ENCODE data around the gene CHTF18.
"Not testable (repeated sequence)": the region's sequence is repeated elsewhere in the genome, so short reads cannot be mapped to it uniquely, and the experiment has no call there.

CHTF18 gene

DNA sequence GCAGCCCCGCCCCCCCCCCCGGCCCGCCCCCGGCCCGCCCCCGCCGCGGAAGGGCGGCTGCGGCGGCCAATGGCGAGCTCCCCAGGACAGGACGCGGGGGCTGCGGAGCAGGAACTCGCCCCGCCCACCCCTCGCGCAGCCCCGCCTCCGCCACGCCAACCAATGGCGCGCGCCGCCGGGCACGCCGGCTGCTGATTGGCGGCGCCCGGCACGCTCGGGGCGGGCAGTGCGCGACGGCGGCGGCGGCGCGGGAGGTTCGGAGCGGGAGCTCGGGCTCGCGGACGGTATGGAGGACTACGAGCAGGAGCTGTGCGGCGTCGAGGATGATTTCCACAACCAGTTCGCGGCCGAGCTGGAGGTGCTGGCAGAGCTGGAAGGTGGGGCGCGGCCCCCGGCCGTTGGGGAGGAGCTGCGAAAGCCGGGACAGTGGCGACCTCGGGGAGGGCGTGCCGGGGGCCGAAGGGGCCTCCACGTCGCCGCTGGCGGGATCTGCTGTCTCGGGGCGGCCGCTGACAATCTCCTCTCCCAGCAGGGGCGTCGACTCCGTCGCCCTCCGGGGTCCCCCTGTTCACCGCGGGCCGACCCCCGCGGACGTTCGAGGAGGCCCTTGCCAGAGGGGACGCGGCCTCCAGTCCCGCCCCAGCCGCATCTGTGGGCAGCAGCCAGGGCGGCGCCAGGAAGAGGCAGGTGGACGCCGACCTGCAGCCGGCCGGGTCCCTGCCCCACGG, at the start of gene CHTF18:
Gene CHTF18 (plus strand): TSS at position 222 of the 728 bp plus-strand sequence. CDS start 65 bp downstream, at position 287.
- peak; percentile 77 for DNase-seq (ENCODE audit: extremely low read depth, low read depth)
- TF ChIP-seq, protein P1, sequence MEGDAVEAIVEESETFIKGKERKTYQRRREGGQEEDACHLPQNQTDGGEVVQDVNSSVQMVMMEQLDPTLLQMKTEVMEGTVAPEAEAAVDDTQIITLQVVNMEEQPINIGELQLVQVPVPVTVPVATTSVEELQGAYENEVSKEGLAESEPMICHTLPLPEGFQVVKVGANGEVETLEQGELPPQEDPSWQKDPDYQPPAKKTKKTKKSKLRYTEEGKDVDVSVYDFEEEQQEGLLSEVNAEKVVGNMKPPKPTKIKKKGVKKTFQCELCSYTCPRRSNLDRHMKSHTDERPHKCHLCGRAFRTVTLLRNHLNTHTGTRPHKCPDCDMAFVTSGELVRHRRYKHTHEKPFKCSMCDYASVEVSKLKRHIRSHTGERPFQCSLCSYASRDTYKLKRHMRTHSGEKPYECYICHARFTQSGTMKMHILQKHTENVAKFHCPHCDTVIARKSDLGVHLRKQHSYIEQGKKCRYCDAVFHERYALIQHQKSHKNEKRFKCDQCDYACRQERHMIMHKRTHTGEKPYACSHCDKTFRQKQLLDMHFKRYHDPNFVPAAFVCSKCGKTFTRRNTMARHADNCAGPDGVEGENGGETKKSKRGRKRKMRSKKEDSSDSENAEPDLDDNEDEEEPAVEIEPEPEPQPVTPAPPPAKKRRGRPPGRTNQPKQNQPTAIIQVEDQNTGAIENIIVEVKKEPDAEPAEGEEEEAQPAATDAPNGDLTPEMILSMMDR (IDR thresholded peaks at IDR 0.05; ENCODE audit: low read depth, low read length): no peak

DNA sequence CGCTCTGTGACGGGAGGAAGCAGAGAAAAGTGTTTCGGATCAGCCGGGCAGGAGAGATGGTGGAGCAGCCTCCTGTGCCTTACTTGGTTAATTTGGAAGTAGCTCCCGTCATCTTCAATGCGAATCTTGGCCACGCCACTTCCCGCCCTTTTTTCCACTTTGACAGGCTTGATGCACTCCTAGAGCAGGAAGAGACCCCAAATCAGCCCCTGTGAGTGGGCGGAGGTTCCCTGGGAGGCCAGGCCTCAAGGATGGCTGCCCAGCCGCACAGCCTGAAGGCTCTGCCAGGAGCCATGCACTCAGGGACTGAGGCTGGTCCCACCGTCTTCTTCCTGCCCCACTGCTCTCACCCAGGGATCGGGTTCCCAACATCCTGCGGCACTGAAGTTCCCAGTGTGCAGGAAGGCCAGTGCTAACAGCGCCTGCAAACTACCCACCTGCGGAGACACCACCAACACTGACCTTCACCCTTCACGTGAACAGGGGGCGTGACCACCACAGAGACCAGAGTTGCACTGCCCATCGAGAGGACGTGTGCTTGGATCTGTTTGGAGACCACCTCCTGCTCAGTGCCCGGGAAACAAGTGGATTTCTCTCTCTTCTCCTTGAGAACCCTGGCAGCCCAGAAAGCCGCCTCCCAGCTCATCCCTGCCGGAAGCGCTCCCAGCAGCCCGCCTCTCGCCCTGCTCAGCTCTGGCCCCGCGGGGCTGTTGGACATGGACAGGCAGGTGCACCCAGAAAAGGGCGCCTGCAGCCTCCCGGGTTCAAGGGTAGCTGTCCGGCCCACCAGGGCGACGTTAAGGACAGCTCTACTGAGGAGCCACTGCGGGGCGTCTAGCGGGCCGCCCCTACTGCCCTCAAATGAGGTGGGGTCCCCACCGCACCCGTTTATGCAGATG, 48.6 kb upstream of the CHTF18 start:
- DNase-seq (ENCODE audit: extremely low read depth, low read depth): no peak
- TF ChIP-seq, protein P1 (IDR thresholded peaks at IDR 0.05; ENCODE audit: low read depth, low read length): no peak

DNA sequence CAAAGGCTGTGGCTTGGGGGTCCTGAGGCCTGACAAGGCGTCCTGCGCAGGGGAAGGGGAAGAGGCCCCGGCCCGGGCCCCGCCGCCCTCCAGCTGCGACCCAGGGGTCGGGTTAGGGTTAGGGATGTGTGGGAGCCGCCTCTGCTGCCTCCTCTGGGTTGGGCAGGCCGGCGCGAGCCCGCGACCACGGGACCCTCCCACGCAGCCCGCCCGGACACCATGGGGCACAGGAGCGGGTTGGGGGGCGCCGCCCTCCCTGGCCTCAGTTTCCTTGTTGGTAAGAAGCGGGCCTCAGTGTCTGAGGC, 48.0 kb upstream of the CHTF18 start:
- TF ChIP-seq, protein P1 (IDR thresholded peaks at IDR 0.05; ENCODE audit: low read depth, low read length): no peak
- DNase-seq (ENCODE audit: extremely low read depth, low read depth): no peak

DNA sequence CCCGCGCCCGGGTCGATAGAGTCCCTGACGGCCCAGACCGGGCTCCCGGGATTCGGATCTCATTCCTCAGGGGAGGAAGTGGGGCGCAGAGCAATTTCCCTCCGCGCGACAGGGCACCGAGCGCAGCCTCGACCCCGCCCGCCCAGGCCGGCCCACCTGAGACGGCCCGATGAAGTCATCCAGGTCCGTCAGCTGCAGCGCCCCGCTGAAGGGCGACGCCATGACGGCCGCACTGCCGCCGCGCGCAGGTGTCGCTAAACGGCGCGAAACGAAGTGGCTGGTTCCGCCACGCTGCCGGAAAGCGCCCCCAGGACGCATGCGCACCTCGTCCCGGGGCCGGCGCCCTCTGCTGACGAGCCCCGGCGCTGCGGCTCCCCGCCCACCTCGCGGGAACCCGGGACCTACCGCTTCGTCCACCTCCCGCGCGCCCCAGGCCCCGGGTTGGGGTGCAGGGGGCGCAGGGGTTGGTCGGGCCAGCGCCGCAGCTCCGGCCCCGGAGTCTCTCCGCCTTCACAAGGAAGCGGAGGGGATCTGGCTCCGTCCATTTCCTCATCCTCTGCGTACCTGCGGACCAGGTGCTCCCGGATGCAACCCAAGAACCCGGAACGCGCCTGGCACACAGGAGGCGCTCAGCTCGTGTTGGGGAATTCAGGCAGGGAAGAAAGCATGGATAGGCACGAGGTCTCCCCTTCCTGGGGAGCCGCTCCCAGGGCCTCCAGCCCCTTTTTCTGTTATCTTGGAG, 47.5 kb upstream of the CHTF18 start, which contains the start of gene CIAO3:
Gene CIAO3 (minus strand): TSS at position 234 of the 742 bp plus-strand sequence. CDS start 12 bp downstream, at position 222.
- DNase-seq (ENCODE audit: extremely low read depth, low read depth): peak; percentile 69
- TF ChIP-seq, protein P1 (IDR thresholded peaks at IDR 0.05; ENCODE audit: low read depth, low read length): peak; percentile 60

DNA sequence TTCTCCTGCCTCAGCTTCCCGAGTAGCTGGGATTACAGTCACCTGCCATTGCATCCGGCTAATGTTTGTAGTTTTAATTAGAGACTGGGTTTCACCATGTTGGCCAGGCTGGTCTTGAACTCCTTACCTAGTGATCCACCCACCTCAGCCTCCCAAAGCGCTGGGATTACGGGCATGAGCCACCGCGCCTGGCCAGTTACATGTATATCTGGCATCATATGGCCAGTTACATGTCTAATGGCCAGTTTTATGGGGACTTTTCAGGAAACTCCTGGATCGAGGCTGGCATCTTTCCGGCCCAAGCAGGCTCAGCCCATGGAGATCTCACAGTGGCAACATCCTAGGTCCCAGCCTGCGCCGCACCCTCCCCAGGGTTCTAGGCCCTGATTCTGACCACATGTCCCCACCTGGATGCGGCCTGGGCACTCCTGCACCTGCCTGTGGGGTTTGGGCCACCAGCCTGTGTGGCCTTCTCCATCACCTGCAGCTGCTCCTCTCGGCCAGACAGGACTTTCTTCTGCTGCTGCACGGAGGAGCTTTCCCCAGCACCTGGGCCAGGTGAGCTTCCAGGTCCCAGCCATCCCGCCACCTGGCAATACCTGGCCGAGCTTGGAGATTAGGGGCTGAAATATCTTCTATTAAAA, 46.3 kb upstream of the CHTF18 start:
- TF ChIP-seq, protein P1 (IDR thresholded peaks at IDR 0.05; ENCODE audit: low read depth, low read length): no peak
- no peak for DNase-seq (ENCODE audit: extremely low read depth, low read depth)

DNA sequence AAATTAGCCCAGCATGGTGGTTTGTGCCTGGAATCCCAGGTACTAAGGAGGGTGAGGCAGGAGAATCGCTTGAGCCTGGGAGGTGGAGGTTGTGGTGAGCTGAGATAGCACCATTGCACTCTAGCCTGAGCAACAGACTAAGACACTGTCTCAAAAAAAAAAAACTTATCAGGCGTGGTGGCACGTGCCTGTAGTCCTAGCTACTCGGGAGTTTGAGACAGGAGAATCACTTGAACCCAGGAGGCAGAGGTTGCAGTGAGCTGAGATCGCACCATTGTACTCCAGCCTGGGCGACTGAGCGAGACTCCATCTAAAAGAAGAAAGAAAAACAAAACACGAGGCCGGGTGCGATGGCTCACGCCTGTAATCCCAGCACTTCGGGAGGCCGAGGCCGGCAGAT, 45.5 kb upstream of the CHTF18 start:
- not testable (repeated sequence) for DNase-seq (ENCODE audit: extremely low read depth, low read depth)

DNA sequence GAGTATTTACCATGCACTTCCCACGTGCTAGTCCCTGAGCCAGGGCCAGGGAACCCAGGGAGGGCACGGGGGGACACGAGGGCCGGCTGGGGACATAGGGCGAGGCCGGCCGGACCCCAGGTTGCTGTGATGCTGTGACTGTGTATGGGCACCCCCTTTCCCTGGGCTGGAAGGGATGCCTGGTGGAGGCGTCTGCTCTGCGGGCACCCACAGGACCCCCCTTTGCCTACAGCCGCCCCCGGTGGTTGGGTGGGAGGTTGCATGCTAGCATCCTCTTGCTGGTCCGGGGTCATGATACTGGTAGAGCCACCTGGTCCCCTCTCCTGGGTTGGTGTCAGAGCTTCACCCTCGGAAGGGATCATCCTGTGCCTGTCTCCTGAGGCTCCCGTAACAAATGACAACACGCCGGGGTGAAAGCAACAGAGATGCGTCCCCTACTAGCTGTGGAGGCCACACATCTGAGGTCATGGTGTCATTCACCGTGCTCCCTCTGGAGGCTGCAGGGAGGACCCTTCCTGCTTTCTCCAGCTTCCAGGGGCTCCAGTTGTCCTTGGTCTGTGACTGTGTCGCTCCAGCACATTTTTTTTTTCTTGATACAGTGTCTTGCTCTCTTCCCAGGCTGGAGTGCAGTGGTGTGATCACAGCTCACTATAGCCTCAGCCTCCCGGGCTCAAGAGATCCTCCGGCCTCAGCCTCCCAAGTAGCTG, 44.5 kb upstream of the CHTF18 start:
- no peak for DNase-seq (ENCODE audit: extremely low read depth, low read depth)
- TF ChIP-seq, protein P1 (IDR thresholded peaks at IDR 0.05; ENCODE audit: low read depth, low read length): no peak; the same call in 1 of the 2 replicates
